ENCODE results near the gene OR10J4.
"Not testable (repeated sequence)": the region's sequence is repeated elsewhere in the genome, so short reads cannot be mapped to it uniquely, and the experiment has no call there.

The OR10J4 gene

GRCh38 chr1:159431904-159432303 lies at the start of gene OR10J4:
OR10J4 (plus strand) TSS chr1:159432204.
- no peak for DNase-seq (ENCODE audit: low read depth)

GRCh38 chr1:159406821-159407220 lies 25.2 kb upstream of the OR10J4 start:
- no peak for DNase-seq (ENCODE audit: low read depth)

GRCh38 chr1:159408862-159409400 lies 23.1 kb upstream of the OR10J4 start:
- no peak for DNase-seq (ENCODE audit: low read depth)

DNA sequence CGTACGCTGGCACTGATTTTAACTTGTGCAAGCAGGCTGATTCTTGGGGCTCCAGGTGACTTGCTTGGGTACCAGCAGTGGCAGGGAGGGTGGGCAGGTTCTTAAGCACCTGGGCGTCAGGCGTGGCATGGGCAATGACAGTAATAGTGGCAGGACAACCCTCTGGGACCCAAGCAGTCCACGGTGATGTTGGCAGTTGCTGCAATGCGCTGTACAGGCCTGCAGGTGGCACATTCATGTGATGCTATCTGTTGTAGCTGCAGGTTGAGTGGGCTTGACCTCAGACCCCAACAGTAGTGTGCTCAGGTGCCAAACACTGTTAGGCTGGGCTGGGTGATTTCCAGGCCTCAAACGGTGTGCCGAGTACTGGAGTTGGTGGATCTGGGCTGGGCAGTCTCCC lies 10.2 kb upstream of the OR10J4 start:
- DNase-seq (ENCODE audit: low read depth), result no peak

GRCh38 chr1:159428536-159428935 lies 3.5 kb upstream of the OR10J4 start:
- peak; percentile 59 for DNase-seq (ENCODE audit: low read depth)

DNA sequence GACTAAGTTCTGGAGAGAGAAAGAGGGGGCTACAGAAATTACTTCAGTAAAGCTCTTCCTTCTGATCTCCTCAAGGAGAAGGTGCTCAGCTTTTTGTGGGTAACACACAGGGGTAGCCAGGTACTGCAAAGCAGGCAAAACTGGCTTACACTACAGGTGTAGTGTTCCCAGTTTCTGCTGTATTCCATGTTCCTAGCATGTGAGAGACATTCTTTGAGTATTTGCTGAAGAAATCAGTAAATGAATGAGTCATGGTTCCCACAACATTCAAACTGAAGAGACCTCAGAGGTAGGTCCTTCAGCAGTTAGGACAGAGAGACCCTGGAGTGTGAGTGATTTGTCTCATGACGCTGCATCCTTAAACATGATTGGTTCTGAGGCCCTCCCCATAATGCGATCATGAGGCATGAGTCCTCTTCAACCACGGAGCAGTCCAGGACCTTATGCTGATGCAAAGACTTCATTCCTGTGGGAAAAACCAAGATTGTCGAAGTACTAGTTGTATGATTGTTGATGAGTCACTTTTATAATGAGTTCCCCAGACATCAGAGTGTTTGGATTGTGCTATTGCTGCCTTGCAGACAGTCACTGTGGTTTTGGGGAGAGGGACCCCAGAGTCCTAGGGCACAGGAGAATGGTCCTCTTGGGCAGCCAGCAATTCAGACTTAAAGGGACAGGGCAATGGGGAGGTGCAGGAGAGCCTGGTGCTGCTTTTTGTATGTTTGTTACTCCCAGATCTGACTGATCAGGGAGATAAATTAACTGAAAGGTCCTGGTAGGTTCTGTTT lies 2.7 kb upstream of the OR10J4 start:
- DNase-seq (ENCODE audit: low read depth), result peak; percentile 90

- DNase-seq (ENCODE audit: low read depth), result no peak
Measured at GRCh38 chr1:159430985-159431384, 1.0 kb upstream of the OR10J4 start.

- DNase-seq (ENCODE audit: low read depth), result no peak
Measured at GRCh38 chr1:159436469-159436868, 4.5 kb downstream of the OR10J4 start.

DNA sequence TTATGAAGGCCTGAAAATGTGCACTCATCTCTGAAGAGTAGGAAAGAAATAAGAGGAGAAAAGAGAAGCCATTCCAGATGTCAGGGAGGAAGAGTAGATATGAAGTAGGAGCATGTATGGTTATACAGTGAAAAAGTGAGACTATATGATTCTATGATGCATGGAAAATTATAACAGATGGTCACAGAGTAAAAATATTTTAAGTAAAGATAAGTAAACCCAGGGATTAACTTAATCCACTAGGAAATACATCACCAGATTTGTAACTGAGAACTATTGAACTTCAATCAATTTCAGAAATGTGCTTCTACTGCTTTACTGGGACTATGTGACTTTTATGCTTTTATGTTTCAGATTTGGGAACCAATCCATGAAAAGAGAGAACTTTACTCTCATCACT lies 7.4 kb downstream of the OR10J4 start, which contains the start of gene OR10J1:
TSS of gene OR10J1 (plus strand) at position 301 of the 400 bp plus-strand sequence. CDS start at position 371, 70 bp downstream.
- no peak for DNase-seq (ENCODE audit: low read depth)

- DNase-seq (ENCODE audit: low read depth), result no peak
Measured at GRCh38 chr1:159441360-159441759, 9.4 kb downstream of the OR10J4 start.

DNA sequence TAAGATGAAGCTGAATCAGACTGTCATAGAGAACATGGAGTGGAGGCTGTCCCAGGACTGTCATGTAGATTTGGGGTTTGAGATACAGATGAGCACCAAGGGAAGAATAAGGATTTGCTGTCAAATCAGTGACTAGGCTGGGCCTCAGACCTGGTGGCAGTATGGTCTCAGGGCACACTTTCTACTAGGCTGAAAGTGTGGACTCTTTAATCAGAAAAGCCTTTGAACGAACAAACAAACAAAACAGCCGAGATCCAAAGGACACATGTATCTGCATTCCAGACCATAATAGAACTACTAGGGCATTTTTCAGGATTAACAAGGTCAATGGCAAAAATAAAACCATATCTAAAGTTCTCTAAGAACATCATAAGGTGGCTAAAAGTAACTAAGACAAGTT lies 10.4 kb downstream of the OR10J4 start:
- no peak for DNase-seq (ENCODE audit: low read depth)

- DNase-seq (ENCODE audit: low read depth), result no peak
Measured at GRCh38 chr1:159443066-159443750, 11.2 kb downstream of the OR10J4 start.

DNA sequence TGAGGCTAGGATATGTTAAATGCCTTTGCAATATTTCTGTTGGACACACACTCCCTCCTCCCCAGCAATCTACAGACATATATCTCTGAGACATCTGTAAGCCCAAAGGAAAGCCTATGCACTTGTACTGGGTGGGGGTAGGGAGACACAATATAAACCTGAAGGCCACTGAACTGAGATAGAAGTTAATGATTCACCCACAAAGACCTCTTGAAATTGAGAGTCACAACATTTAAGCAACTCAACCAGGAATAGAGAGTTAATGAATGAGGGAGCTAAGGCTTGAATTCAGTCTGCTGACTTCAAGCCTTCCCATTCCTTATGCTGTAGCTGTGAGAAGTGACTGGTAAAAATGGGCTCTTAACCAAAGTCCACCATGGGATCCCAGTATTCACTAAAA lies 12.5 kb downstream of the OR10J4 start:
- no peak for DNase-seq (ENCODE audit: low read depth)

DNA sequence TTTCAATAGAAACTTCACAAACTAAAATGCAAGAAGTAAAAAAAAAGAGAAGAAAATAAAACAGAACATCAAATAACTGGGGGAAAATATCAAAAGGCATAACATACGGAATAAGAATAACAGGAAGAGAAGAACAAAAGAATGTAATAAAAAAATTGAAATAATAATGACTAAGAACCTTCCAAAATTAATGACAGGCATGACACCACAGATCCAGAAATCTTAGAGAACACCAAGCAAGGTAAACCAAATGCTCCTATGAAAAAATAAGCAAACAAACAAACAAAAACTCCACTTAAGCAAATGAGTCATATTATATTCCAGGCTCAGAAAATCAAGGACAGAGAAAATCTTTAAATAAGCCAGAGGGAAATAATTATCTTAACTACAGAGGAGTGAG lies 16.2 kb downstream of the OR10J4 start:
- no peak for DNase-seq (ENCODE audit: low read depth)

- DNase-seq (ENCODE audit: low read depth), result not testable (repeated sequence)
Measured at GRCh38 chr1:159449605-159450004, 17.6 kb downstream of the OR10J4 start.

- no peak for DNase-seq (ENCODE audit: low read depth)
Measured at GRCh38 chr1:159459551-159459950, 27.5 kb downstream of the OR10J4 start.

DNA sequence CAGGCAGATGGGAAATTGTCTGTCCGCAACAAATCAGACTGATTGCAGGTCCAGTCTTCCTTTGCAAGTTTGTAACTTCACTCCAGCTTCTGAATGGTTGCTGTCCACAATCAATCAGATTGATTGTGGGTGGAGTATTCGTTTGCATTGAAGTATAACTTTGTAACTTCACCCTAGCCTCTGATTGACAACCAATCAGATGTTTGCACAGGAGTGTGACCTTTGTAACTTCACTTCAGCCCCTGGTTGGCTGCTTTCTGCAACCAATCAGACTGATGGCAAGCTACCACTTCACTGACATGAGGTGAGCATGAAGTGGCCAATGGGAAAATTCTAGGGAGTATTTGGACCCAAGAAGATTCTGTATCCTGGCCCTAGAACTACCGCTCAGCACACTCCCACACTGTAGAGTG lies 33.2 kb downstream of the OR10J4 start:
- no peak for DNase-seq (ENCODE audit: low read depth)

GRCh38 chr1:159468321-159468720 lies 36.3 kb downstream of the OR10J4 start:
- DNase-seq (ENCODE audit: low read depth), result no peak

GRCh38 chr1:159469921-159470533 lies 38.0 kb downstream of the OR10J4 start:
- DNase-seq (ENCODE audit: low read depth), result peak; percentile 43

GRCh38 chr1:159473335-159473734 lies 41.3 kb downstream of the OR10J4 start:
- DNase-seq (ENCODE audit: low read depth), result no peak

- no peak for DNase-seq (ENCODE audit: low read depth)
Measured at GRCh38 chr1:159474926-159475325, 42.9 kb downstream of the OR10J4 start.

All from EH (cell line).